ENCODE results near the gene TBC1D22A. TPM values are rescaled to one million over a fixed set of nuclear protein-coding genes. Genes with fewer than 3 reads are reported as not detected.

Gene TBC1D22A
- total RNA-seq, 1 experiment from 2014 or later: 20.9 TPM

DNA sequence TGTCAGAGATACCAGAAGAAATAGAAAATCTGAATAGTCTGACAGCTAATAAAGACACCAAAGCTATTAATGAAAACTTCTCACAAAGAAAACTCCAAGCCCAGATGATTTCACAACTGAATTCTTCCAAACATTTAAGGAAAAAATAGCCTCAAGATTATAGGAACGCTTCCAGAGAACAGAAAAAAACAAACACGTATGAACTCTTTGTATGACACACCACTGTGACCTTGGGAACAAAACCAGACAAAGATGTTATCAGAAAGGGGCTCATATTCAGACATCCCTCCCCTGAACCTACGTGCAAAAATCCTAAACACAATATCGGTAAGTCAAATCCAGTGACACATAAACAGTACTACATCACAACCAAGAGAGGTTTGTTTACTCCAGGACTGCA is 47.9 kb upstream of the TBC1D22A start (continued):
- TF ChIP-seq, protein P1, sequence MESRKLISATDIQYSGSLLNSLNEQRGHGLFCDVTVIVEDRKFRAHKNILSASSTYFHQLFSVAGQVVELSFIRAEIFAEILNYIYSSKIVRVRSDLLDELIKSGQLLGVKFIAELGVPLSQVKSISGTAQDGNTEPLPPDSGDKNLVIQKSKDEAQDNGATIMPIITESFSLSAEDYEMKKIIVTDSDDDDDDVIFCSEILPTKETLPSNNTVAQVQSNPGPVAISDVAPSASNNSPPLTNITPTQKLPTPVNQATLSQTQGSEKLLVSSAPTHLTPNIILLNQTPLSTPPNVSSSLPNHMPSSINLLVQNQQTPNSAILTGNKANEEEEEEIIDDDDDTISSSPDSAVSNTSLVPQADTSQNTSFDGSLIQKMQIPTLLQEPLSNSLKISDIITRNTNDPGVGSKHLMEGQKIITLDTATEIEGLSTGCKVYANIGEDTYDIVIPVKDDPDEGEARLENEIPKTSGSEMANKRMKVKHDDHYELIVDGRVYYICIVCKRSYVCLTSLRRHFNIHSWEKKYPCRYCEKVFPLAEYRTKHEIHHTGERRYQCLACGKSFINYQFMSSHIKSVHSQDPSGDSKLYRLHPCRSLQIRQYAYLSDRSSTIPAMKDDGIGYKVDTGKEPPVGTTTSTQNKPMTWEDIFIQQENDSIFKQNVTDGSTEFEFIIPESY (IDR thresholded peaks at IDR 0.05; ENCODE audit: extremely low read depth, insufficient replicate concordance, low read length): no peak
- no peak for TF ChIP-seq EZH2phosphoT487 (IDR thresholded peaks at IDR 0.05; ENCODE audit: borderline replicate concordance)

DNA sequence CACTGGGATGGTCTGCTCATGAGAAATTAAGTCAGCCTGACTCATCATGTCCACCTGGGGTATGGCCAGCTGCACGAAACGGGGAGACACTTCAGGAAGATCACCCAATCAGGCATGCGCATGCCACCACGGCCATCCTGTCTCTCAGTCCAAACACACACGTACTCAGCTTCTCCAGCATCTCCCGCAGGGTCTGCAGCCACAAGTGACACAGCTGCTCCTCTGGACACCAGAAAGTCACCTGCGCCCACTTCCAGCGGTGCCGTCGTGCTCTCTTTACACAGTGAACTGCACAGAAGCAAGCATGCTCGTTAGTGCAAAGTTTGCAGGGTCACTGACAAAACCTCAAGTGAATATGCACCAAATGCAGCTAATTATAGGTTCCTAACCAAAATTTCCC is 42.5 kb upstream of the TBC1D22A start:
- RAD21 ChIA-PET (ENCODE audit: low non-redundant PET in 1 of 2, low total read pairs in 2 of 2, uncharacterized antibody in 2 of 2, unreplicated experiment in 2 of 2): no interaction called here
- no TSS peak for BruUV-seq (replicated peaks)

More for the DNA sequence above, 42.5 kb upstream of the TBC1D22A start:
- DNase-seq (ENCODE audit: low read depth, low spot score) (no peak), ATAC-seq (no peak)
- H3K27ac ChIP-seq (ENCODE audit: low read depth, low read length): no peak overlapping the region
- ChIA-PET POLR2A (interaction anchor here (0.6 kb wide), 1 partner anchor 27 kb away, joined by 3 read pairs; no protein-coding TSS in a partner anchor), CTCF (no interaction called here)
- peaks cover 5 to 8% of the 10 kb centered on the region in 2 experiments; a peak in 2 of 4 replicates for H3K36me3 ChIP-seq (ENCODE audit: control insufficient read depth in 1 of 2, insufficient read depth in 2 of 2, low read length in 2 of 2)
- H3K27me3 ChIP-seq (ENCODE audit: insufficient read depth, low read length): no peaks in the 10 kb centered on the region
- no peaks in the 10 kb centered on the region for H3K9me3 ChIP-seq (ENCODE audit: control insufficient read depth in 1 of 2, insufficient read depth in 1 of 2, low read depth in 1 of 2, low read length in 2 of 2)
- H4K20me1 ChIP-seq (ENCODE audit: insufficient read depth): no peaks in the 10 kb centered on the region
- intact Hi-C loops (cut with micrococcal nuclease): no loop called here
- H3K9me2 ChIP-seq (ENCODE audit: insufficient read depth): no peaks in the 10 kb centered on the region
- TF ChIP-seq, protein P2, sequence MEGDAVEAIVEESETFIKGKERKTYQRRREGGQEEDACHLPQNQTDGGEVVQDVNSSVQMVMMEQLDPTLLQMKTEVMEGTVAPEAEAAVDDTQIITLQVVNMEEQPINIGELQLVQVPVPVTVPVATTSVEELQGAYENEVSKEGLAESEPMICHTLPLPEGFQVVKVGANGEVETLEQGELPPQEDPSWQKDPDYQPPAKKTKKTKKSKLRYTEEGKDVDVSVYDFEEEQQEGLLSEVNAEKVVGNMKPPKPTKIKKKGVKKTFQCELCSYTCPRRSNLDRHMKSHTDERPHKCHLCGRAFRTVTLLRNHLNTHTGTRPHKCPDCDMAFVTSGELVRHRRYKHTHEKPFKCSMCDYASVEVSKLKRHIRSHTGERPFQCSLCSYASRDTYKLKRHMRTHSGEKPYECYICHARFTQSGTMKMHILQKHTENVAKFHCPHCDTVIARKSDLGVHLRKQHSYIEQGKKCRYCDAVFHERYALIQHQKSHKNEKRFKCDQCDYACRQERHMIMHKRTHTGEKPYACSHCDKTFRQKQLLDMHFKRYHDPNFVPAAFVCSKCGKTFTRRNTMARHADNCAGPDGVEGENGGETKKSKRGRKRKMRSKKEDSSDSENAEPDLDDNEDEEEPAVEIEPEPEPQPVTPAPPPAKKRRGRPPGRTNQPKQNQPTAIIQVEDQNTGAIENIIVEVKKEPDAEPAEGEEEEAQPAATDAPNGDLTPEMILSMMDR (IDR thresholded peaks at IDR 0.05 in 2 of 3, conservative IDR thresholded peaks at IDR 0.05 in 1 of 3; ENCODE audit: borderline replicate concordance in 1 of 3, insufficient read depth in 1 of 3, low read depth in 2 of 3, low read length in 2 of 3): no peak
- TF ChIP-seq, protein P1 (IDR thresholded peaks at IDR 0.05; ENCODE audit: extremely low read depth, insufficient replicate concordance, low read length): no peak
- TF ChIP-seq, protein P3, sequence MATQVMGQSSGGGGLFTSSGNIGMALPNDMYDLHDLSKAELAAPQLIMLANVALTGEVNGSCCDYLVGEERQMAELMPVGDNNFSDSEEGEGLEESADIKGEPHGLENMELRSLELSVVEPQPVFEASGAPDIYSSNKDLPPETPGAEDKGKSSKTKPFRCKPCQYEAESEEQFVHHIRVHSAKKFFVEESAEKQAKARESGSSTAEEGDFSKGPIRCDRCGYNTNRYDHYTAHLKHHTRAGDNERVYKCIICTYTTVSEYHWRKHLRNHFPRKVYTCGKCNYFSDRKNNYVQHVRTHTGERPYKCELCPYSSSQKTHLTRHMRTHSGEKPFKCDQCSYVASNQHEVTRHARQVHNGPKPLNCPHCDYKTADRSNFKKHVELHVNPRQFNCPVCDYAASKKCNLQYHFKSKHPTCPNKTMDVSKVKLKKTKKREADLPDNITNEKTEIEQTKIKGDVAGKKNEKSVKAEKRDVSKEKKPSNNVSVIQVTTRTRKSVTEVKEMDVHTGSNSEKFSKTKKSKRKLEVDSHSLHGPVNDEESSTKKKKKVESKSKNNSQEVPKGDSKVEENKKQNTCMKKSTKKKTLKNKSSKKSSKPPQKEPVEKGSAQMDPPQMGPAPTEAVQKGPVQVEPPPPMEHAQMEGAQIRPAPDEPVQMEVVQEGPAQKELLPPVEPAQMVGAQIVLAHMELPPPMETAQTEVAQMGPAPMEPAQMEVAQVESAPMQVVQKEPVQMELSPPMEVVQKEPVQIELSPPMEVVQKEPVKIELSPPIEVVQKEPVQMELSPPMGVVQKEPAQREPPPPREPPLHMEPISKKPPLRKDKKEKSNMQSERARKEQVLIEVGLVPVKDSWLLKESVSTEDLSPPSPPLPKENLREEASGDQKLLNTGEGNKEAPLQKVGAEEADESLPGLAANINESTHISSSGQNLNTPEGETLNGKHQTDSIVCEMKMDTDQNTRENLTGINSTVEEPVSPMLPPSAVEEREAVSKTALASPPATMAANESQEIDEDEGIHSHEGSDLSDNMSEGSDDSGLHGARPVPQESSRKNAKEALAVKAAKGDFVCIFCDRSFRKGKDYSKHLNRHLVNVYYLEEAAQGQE (IDR thresholded peaks at IDR 0.05; ENCODE audit: low read depth): no peak
- TF ChIP-seq CBX3 (IDR thresholded peaks at IDR 0.05; ENCODE audit: low read depth) (no peak), SIN3A (IDR thresholded peaks at IDR 0.05; ENCODE audit: low read depth) (no peak), CEBPB (IDR thresholded peaks at IDR 0.05; ENCODE audit: low read depth) (no peak), SP1 (IDR thresholded peaks at IDR 0.05; ENCODE audit: low read depth) (no peak), EZH2phosphoT487 (IDR thresholded peaks at IDR 0.05; ENCODE audit: borderline replicate concordance) (no peak), ZNF274 (IDR thresholded peaks at IDR 0.05; ENCODE audit: low read depth, low read length) (no peak), ZFX (IDR thresholded peaks at IDR 0.05) (no peak), FOSL1 (IDR thresholded peaks at IDR 0.05; ENCODE audit: low read depth) (no peak)
- TF ChIP-seq, protein P4, sequence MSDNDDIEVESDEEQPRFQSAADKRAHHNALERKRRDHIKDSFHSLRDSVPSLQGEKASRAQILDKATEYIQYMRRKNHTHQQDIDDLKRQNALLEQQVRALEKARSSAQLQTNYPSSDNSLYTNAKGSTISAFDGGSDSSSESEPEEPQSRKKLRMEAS (IDR thresholded peaks at IDR 0.05): no peak
- peaks cover 0 to 3% of the 10 kb centered on the region in 2 experiments; a peak in 2 of 4 replicates for H3K4me1 ChIP-seq (ENCODE audit: control insufficient read depth in 1 of 2, insufficient read depth in 2 of 2, low read length in 2 of 2)
- no peaks in the 10 kb centered on the region for H3K79me2 ChIP-seq (ENCODE audit: insufficient read depth, low read length)
- H2AFZ ChIP-seq (ENCODE audit: low read depth, low read length, poor library complexity, severe bottlenecking): no peak overlapping the region
- no peak overlapping the region for H3K4me2 ChIP-seq (ENCODE audit: low read length)
- no peak overlapping the region for H3K9ac ChIP-seq (ENCODE audit: low read length)
- no peak overlapping the region for H3K4me3 ChIP-seq (replicated peaks in 1 of 2; ENCODE audit: low read depth in 1 of 2, low read length in 2 of 2)
